Suppressor macrophage treated with lipopolysaccharide for 1 hour (primary cell): ENCODE data around the gene DRC7.
A peak's percentile ranks its signal among the peaks of the same experiment; 100 is the strongest.
"Not testable (repeated sequence)": the region's sequence is repeated elsewhere in the genome, so short reads cannot be mapped to it uniquely, and the experiment has no call there.

ENCODE experiments used
- DNase-seq, 3 donors: peaks; one replicate each; pipeline ENCODE4 v3.0.0-alpha.2; 2020 to 2022

DRC7 gene

DNA sequence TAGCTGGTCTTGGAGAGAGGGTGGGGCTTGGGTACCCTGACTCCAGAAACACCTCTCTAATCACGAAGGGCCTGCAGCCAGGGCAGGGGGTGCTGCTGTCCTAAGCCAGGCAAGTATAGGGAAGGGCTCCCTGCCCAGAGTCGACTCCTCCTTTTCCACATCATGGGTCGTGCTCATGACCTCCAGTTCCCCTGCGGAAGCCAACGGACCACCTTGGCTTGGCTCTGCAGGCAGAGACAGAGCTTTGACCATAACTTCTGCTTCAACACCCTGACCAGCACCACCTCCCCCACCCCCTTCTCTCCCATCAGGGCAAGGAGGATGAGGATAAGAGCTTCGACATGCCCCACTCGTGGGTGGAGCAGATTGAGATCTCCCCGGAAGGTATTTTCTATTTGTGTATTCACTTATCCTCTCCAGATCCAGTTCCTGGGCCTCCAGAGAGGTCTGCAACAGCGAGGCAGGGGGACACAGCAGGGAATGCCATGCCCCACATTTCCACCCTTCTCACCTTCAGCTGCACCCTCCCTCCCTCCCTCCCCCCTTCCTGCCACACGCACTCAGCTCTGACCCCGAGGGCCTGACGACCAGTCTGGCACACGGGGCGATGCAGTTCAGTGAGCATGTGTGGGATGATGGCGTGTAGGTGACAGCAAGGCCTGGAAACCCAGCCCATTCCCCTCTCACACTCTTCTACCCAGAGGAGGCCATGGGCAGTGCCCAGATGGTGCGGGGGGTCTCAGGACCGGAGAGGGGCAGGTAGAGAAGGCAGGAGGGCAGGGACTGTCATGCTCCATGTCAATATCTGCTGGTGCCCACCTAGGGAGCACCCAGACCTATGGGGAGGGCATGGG, 27.0 kb downstream of the DRC7 start:
- no peak for DNase-seq

DNA sequence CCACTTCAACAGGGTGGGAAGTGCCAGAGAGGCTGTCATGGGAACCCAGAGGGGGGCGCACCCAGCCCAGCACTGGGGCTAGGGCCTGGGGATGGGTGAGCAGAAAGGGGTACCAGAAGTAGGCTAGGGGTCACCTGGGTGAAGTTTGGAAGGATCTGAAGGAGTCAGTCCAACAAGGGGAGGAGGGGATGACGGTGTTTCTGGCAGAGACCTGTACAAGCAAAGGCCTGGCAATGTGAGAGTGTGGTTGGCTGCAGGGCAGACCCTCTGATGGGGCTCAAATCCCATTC, 27.5 kb downstream of the DRC7 start:
- DNase-seq = no peak

DNA sequence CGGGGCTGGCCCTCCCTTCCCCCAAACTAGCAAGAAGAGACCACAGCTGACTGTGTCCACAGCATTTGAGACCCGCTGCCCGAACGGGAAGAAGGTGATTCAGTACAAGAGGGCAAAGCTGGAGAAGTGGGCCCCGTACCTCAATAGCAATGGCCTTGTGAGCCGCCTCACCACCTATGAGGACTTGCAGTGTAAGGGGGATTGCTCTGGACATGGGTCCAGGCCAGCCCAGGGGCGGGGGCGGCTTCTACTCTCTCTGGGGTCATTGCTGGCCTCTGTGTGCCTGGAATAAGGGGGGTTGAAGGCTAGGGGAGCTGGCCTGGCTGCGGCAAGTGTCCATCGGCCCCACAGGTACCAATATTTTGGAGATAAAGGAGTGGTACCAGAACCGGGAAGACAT, 28.0 kb downstream of the DRC7 start:
- DNase-seq = no peak

DNA sequence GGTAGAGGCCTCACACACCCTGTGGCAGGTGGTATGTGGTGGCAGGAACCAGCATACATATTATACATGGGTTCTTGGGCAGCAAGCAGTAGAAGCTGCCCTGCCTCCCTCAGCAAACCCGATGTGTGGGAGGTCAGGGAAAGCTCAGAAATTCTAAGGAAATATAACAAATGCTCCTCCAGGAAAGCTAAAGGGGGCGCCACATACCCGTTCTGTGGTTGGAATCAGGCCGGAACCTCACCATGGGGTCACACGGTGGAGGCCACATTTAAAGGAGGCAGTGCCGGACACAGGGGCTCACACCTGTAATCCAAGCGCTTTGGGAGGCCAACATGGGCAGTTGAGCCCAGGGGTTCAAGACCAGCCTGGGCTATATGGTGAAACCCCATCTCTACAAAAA, 28.6 kb downstream of the DRC7 start:
- DNase-seq = peak; percentile 26 to 31 (median 30)

DNA sequence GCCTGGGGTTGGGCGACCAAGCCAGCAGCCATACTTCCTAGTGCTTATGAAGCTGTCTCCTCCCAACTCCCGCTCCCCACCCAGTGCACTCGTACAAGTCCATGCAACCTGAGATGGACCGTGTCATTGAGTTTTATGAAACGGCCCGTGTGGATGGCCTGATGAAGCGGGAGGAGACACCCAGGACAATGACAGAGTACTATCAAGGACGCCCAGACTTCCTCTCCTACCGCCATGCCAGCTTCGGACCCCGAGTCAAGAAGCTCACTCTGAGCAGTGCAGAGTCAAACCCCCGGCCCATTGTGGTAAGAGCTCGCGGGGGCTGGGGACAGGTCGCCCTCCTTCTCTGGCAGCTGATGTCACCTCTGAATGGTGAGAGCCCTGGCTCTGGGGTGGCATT, 29.9 kb downstream of the DRC7 start:
- DNase-seq = no peak

DNA sequence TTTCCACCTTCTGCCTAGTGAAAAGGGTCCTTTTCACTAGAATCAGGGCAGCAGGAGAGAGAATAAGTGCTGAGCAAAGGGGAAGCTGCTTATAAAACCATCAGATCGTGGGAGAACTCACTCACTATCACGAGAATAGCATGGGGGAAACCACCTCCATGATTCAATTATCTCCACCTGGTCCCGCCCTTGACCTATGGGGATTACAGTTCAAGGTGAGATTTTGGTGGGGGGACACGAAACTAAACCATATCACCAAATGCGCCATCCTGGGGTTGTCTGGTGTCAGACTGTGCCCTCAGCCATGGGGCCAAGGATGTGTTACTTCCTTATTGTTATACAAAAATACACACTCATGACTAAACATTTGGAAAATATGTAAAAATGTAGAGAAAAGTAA, 30.5 kb downstream of the DRC7 start:
- peak in 2 of 3 donors; percentile 26 to 38 for DNase-seq

DNA sequence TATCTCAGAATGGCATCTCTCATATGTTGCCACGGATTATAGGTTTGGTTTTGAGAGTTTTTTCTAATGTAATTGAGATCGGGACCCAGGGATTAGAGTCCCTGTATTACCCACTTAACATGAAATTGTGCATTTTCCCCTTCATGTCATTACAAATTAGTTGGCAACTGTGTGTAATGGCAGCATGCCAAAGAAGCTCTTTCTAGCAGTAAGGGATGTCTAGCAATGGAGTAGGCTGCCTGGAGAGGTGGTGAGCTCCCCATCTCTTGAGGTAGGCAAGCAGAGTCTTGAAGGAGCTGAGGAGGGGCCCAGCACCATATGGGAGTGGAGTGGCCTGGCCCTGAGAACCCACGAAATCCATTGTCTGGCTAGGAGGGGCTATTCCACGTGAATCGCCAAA, 30.9 kb downstream of the DRC7 start:
- no peak for DNase-seq

DNA sequence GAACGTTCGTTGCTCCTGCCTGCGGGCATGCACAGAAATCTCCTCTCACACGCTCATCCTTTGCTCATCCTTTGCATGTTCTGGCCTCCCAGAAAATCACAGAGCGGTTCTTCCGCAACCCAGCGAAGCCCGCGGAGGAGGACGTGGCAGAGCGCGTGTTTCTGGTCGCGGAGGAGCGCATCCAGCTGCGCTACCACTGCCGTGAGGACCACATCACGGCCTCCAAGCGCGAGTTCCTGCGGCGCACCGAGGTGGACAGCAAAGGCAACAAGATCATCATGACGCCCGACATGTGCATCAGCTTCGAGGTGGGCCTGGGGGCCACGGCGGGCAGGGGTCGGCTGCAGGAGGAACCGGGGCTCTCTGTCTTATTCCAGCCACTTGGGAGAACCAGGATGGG, 31.4 kb downstream of the DRC7 start:
- no peak for DNase-seq

DNA sequence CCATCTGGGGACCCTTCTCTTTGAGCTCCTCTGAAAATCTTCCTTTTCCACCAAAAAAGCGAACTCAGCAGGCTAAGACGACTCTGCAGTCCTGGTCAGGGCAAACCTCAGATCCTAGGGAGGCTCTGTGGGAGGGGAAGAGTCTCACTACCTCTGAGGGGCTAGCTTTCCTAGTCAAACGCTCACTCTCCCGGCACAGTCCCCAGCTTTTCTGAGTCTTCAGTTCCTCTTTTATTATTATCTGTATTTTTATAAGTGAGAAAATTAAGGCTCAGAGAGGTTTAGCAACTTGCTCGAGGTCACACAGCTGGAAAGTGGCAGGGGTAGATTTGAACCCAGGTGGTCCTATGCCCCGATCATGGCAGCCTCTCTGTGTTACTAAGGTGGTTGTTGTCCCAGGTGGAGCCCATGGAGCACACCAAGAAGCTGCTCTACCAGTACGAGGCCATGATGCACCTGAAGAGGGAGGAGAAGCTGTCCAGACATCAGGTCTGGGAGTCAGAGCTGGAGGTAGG, 31.9 kb downstream of the DRC7 start:
- no peak for DNase-seq

DNA sequence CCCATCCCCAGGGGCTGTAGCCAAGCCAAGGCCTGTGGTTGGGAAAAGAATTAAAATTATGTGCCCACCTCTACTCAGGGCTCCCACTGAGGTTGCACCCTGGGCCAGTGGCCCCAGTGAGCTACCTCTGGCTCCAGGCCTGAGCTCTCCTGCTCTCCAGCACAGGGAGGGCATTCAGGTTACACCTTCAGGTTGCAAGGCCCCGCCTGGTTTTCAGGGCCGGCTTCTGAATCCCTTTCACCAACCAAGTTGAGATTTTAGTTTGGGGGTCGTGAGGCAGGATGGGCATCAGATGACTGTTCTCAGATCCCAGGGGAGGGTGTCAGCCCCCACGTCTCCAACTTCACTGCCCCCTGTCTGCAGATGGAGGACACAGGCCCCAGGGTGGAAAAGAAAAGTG, 33.0 kb downstream of the DRC7 start:
- DNase-seq = no peak

DNA sequence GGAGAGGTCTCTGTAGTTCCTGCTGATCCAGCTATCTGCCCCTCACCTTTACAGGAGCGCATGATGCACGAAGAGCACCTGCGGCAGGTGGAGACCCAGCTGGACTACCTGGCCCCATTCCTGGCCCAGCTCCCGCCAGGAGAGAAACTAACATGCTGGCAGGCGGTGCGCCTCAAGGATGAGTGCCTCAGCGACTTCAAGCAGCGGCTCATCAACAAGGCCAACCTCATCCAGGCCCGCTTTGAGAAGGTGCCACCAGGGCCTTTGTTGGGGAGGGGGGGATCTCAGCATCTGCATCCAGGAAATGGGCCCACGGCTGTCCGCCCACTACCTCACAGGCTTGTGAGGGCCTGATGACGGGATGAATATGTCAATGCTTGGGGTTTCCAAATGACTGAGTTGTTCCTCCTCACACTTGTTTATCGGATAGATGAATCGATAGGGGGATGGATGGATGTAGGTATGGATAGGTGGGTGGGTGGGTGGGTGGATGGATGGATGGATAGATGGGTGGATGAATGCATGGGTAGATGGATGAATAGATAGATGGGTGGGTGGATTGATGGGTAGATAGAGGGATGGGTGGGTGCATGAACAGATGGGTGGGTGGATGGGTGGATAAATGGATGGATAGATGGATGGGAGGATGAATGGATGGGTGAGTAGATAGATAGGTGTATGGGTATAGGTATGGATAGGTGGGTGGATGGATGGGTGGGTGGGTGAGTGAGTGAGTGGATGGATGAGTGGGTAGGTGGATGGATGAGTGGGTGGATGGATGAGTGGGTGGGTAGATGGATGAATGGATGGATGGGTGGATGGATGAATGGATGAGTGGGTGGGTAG, 34.0 kb downstream of the DRC7 start:
- DNase-seq = peak; percentile 19 to 35 (median 28)

DNA sequence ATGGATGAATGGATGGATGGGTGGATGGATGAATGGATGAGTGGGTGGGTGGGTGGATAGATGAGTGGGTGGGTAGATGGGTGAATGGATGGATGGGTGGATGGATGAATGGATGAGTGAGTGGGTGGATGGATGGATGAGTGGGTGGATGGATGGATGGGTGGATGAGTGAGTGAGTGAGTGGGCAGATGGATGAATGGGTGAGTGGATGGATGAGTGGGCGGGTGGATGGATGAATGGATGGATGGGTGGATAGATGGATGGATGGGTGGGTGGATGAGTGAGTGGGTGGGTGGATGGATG, 34.5 kb downstream of the DRC7 start:
- no peak for DNase-seq

DNA sequence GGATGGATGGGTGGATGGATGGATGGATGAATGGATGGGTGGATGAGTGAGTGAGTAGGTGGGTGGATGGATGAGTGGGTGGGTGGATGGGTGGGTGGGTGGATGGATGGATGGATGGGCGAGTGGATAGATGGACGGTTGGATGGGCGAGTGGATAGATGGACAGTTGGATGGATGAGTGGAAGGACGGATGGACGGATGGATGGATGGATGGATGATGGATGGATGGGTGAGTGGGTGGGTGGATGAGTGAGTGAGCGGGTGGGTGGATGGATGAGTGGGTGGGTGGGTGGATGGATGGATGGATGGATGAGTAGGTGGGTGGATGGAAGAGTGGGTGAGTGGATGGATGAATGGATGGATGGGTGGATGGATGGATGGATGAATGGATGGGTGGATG, 35.2 kb downstream of the DRC7 start:
- not testable (repeated sequence) for DNase-seq

DNA sequence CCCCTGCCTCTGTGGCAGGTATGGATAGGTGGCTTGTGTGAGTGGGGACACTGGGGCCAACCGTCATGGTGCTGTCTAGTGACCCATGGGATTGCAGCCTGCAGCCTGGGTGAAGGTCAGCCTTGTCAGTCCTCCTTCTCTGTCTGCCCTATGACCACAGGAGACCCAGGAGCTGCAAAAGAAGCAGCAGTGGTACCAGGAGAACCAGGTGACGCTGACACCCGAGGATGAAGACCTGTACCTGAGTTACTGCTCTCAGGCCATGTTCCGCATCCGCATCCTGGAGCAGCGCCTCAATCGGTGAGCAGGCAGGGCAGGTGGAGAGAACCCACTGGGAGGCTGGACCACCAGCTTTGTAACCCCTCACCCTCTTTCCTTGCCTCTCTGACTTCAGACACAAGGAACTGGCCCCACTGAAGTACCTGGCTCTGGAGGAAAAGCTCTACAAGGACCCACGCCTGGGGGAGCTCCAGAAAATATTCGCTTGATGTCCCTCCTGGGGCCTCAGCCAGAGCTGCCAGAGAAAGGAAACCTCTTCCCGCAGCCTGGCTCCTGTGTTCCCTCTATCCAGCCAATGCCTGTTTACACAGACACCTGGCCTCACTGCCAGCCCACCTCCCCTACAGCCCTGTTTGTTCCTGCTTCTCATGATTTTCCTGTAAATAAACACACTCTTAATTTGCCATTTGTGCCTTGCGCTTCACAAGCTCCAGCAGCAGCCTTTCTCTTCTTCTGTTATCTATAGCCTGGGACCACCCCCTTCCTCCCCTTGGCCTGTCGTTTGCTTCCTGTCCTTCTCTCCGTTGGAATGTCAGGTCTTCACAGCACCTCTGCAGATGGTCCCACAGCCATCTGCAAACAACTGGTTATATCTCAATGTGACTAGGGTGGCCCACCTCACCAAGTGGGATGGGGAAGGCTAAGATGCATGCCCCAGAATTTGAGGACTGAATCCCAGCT, 36.4 kb downstream of the DRC7 start:
- no peak for DNase-seq

DNA sequence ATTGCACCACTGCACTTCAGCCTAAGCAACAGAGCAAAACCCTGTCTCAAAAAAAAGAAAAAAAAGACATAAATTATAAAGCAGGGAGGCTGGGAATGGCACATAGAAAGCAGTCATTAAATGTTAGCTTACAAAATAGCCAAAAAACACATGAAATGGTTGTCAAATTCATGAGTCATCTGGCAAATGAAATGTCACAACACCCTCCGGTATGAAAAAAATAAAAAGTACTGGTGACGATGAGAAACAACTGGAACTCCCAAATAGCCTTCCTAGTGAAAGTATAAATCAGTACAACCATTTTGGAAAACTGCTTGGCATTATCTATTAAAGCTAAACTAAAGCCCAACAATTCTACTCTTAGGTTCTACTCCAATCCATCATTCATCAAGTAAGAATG, 37.4 kb downstream of the DRC7 start:
- DNase-seq = peak; percentile 61 to 87 (median 85)

DNA sequence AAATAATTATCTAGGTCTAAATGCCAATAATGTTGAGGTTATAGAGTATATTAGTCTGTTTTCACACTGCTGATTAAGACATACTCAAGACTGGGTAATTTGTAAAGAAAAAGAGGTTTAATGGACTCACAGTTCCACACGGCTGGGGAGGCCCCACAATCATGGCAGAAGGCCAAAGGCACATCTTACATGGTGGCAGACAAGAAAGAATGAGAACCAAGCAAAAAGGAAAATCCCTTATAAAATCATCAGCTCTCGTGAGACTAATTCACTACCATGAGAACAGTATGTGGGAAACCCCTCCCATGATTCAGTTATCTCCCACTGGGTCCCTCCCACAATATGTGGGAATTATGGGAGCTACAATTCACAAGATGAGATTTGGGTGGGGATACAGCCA, 38.1 kb downstream of the DRC7 start:
- DNase-seq = peak; percentile 50 to 79 (median 61)

DNA sequence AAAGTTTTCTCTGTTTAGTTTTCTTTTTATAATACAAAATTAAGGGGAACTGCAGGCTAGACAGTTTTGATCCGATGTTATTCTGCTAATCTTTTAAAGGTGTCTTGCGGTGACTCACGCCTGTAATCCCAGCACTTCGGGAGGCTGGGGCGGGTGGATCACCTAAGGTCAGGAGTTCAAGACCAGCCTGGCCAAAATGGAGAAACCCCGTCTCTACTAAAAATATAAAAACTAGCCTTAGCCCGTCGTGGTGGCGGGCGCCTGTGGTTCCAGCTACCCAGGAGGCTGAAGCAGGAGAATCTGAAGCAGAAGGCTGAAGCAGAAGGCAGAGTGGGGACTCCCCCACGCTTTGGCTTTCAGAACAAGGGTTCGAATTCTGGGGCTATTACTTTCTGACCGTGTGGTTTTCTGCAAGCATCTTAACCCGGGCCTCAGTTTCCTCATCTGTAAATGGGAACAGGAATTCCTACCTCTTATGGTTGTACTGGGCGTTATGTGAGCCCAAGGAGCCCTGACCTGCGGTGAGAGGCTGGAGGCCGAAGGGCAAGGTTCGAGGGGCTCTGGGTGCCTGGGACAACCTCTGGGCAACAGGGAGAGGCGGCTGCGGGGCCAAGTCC, 39.8 kb downstream of the DRC7 start:
- DNase-seq = no peak

DNA sequence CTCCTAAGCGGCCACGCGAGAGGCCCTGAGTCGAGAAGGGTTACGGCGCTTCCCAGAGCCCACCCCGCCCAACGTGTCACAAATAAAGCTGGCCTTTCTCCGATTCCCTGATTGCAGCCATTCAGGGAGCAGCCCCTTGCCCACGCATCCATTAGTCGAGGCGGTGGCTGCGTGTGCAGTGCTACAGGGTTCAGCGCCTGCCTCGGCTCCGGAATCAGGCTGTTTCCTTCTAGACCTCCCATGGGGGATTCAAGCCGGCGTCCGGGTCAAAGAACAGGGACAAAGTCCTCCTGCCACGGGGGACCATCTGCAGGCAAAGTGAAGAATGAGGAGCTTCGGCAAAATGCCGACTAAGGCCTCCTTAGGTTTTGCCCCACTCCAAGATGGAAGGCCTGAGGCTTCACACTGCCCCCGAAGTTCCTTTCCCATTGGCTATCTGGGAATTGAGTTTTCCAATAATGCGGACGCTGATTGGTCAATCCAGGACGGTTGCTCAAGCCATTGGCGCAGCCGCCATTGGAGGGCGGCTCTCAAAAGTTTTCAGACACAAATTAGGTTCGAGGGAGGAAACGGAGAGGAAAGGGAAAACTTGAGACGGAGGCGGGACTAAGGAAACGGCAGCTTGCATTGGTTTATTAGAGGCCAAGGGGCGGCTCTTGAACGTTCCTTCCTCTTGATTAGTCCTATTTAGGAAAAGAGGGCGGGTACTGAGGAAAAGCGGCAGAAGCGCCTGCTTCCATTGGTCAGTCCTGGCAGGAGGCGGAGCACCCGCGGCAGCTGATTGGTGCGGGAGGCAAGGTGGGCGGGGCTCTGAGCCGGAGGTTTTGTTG, 40.5 kb downstream of the DRC7 start:
- DNase-seq = peak; percentile 97 to 100 (median 100)

DNA sequence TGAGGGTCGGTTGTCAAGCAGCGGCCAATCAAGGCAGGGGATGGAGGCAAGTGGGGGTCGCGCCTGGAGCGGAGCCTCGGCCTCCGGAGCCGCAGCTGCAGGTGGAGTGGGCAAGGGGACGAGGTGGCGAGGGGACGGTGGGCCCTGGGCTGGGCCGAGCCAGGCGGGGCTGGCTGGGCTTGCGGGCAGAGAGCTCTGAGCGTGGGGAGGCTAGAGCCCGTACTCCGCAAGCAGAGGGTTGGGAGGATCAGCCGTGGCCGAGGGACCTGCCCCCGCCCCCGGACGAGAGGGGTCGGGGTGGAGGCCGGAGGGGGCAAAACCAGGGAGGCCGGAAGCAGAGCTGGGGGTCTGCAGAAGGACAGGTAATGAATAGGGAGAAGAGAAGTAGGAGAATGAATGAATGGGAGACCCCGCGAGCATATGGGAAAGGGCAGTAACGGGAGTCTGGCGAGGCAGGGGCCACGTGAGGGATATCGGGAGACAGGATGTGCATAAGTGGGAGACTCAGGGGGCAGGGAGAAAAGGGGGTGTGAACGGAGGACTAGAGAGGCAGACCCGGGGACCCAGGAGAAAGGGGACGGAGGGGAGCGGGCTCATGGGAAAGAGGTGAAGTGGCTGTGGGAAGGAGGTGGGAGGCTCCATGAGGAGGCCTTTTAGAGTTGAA, 41.3 kb downstream of the DRC7 start, which contains the start of gene KATNB1:
Gene KATNB1, plus strand, starts transcription at position 16 of the 664 bp plus-strand sequence. CDS start 1,474 bp downstream, outside the sequence.
- no peak for DNase-seq

DNA sequence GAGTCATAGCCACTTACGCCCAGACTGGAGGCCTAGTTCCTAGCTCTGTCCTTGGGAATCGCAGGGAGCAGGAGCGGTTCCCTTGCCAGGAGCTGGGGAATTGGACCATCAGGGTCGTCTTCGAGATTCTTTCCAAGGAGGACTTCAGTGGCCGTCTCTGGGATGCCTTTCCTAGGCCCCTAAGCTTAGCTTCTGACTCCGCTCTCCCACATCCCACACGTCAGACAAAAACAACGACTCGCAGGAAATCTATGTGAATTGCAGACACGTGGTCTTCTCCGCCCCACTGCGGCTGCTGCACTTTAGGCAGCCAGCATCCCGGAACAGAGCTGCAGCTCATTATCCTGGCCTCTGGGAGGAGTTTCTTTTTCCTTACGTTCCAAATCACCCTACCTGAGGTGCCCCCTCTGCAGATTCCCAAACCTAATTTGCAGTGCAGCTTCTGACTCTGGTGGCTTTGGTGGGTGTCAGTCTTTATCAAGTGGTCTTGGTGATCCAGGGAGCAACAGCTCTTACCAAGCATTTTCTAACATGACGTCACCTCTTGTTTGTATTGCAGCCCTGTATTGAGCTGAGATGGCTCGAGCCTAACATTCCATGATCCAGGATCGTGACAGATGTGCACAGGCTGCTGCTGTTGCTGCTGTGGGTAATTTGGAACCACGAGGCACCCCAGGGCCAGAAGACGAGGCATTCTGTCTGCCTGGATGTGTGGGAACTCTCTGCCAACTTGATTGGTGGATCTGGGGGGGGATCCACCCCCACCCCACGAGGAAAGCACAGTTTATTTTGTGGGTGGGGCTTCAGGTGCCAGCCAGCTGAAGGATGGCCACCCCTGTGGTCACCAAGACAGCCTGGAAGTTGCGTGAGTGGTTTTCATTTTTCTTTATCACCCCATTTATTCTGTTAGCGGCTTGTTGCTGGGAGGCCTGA, 42.1 kb downstream of the DRC7 start:
- DNase-seq = peak; percentile 72 to 76 (median 76)
